Spleen (tissue), 11 donors: ENCODE measurements around the gene CELSR3. TPM values are rescaled to one million over a fixed set of nuclear protein-coding genes. Genes with fewer than 3 reads are reported as not detected.

Source experiments
- DNase-seq: peaks from one replicate; pipeline ENCODE4 v3.0.0-alpha.2; 2020
- H3K27ac ChIP-seq, 8 donors: fragments of 200-600 bp; sonication (generic) in 7 of 8; 1 replicate in 4 of 8; 2 replicates in 4 of 8; pipeline versions ENCODE4 v1.5.0 to v1.8.0; 2016 to 2021; ENCODE audit warnings: inconsistent platforms in 4 of 8, mild to moderate bottlenecking in 4 of 8, moderate library complexity in 1 of 8
- H3K27me3 ChIP-seq, 7 donors: fragments of 200-600 bp; sonication (generic) in 6 of 7; replicated peaks in 1 of 7; 1 replicate in 4 of 7; 2 replicates in 3 of 7; pipeline versions ENCODE4 v1.5.0 to v1.8.0; 2016 to 2021; ENCODE audit warnings: inconsistent platforms in 3 of 7, mild to moderate bottlenecking in 1 of 7
- H3K36me3 ChIP-seq, 6 donors: fragments of 200-600 bp; sonication (generic) in 5 of 6; 1 replicate in 4 of 6; 2 replicates in 2 of 6; pipeline versions ENCODE4 v1.5.0 to v1.8.0; 2016 to 2021; ENCODE audit warnings: inconsistent platforms in 2 of 6
- H3K4me1 ChIP-seq, 6 donors: fragments of 200-600 bp; sonication (generic) in 5 of 6; 1 replicate in 3 of 6; 2 replicates in 3 of 6; pipeline versions ENCODE4 v1.5.0 to v1.8.0; 2016 to 2021; ENCODE audit warnings: inconsistent platforms in 3 of 6
- H3K4me3 ChIP-seq, 8 donors: fragments of 200-600 bp; sonication (generic) in 7 of 8; 1 replicate in 4 of 8; 2 replicates in 4 of 8; pipeline versions ENCODE4 v1.5.0 to v1.8.0; 2016 to 2021; ENCODE audit warnings: inconsistent platforms in 4 of 8, mild to moderate bottlenecking in 4 of 8, moderate library complexity in 2 of 8
- H3K9me3 ChIP-seq, 8 donors: fragments of 200-600 bp; sonication (generic) in 7 of 8; 1 replicate in 4 of 8; 2 replicates in 4 of 8; pipeline versions ENCODE4 v1.5.0 to v1.8.0; 2016 to 2021; ENCODE audit warnings: inconsistent platforms in 4 of 8
- POLR2A ChIP-seq, 3 donors: fragments of 450-650 bp; IDR thresholded peaks; one replicate each; pipeline ENCODE4 v1.5.1; 2017; ENCODE audit warnings: antibody characterized with exemption in 3 of 3, mild to moderate bottlenecking in 1 of 3
- POLR2AphosphoS5 ChIP-seq, 3 donors: sonication (generic); formaldehyde crosslinking; IDR thresholded peaks; one replicate each; pipeline ENCODE4 v1.5.1; 2017; ENCODE audit warnings: antibody characterized with exemption in 3 of 3
- WGBS, 5 donors: extraction: QIAGEN DNeasy Blood & Tissue Kit in 3 of 5; methylation state at CpG; one replicate each; pipeline versions ENCODE4 v1.1.5 to v1.1.7; 2013 to 2018; 5-methylcytosine and 5-hydroxymethylcytosine counted together
- intact Hi-C: fragments of 100-400 bp; cut with DNase I; formaldehyde crosslinking; loops from one replicate; pipeline ENCODE4 v1.15.0; 2023; ENCODE audit warnings: low total_unique reads
- polyA plus RNA-seq, 3 donors: library from polyadenylated mRNA; stranded (reverse); fragments of 200-250 nt; gene quantifications; one replicate each; pipeline ENCODE4 v1.2.1, GENCODE V29; 2013
- total RNA-seq, 7 donors: library from RNA; depleted of rRNA in 3 of 7; stranded (reverse); fragments of >200 nt in 3 of 7; fragmentation: NEBNext Ultra II Directional in 4 of 7; extraction: Animal tissue kit (Norgen Biotek cat#: 25700) in 4 of 7; gene quantifications; one replicate each; pipeline versions ENCODE4 v1.1.0 to v1.2.1, GENCODE V29; 2016 to 2021
- TF ChIP-seq, protein P1 (sequence below), 11 experiments: fragments of 200-600 bp in 7 of 11; fragments of 450-650 bp in 4 of 11; sonication (generic) in 4 of 11; IDR thresholded peaks in 8 of 11; conservative IDR thresholded peaks in 3 of 11; 1 replicate in 7 of 11; 2 replicates in 4 of 11; pipeline versions ENCODE4 v1.4.0 to v1.8.0; 2016 to 2021; ENCODE audit warnings: antibody characterized with exemption in 11 of 11, inconsistent platforms in 4 of 11, mild to moderate bottlenecking in 1 of 11
- donor health status: healthy with polysubstance abuse.
- donor health status: DM: no; HTN: no; CAD: no; lungs with moderate emphysema.
- donor health status: DM: no; HTN: no; CAD: no.
- donor health status: Bipolar disorder and iron deficiency.
- donor health status: healthy.
- donor health status: DM: no; HTN: no; CAD: no.
- donor health status: DM: yes; HTN: yes; CAD: no.

CELSR3 gene
- total and polyA plus RNA-seq, 10 donors = 0.56 to 2.7 (median 1.9) TPM

DNA sequence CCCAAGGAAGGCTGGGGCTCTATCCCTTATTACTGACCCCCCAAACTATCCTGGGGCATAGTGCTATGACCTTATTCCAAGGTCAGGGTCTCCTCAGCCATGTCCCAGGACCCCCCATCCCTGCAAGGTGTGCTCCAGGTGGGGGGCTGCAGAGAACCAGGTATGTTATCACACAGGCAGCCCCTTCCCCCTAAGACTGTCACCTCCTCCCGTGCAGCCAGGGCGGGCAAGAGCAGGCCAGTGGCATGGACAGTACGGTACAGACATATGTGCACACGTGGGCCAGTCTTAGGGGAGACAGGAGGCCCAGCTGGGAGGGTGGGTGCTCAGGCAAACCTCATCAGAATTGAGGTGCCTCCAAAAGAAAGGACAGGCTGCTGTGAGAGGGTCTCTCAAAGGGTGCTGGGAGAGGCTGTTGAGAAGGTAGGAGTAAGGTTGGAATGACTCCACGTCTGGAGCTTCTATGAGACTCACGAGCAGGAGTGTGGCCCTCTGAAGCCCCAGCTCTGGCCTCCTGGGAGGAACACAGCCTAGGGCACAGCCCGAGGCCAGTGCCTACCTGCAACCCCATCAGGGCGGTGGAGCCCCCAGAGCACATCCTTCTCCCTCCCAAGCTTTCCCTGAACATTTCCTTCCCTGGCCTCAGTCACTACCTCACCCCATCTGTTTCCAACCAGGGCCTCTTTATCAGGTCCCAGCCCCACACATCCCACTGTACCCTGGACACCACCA lies 65.8 kb downstream of the CELSR3 start:
- intact Hi-C loops = no loop called here
- peaks cover 10 to 53% (median 48%) of the 10 kb centered on the region in 6 donors for H3K36me3 ChIP-seq
- DNase-seq = no peak
- 78 to 87% (median 82%) methylated on average over 8 of the region's 8 CpGs for WGBS, 5 donors
- peaks cover 0 to 46% (median 25%) of the 10 kb centered on the region in 6 donors for H3K4me1 ChIP-seq
- no peaks in the 10 kb centered on the region for H3K9me3 ChIP-seq
- no peak overlapping the region for H3K4me3 ChIP-seq
- peak overlapping the region in 6 of 8 donors; percentile 1 to 79 (median 74) for H3K27ac ChIP-seq
- H3K27me3 ChIP-seq = peaks cover 0 to 43% (median 16%) of the 10 kb centered on the region in 7 donors
- TF ChIP-seq, protein P1, sequence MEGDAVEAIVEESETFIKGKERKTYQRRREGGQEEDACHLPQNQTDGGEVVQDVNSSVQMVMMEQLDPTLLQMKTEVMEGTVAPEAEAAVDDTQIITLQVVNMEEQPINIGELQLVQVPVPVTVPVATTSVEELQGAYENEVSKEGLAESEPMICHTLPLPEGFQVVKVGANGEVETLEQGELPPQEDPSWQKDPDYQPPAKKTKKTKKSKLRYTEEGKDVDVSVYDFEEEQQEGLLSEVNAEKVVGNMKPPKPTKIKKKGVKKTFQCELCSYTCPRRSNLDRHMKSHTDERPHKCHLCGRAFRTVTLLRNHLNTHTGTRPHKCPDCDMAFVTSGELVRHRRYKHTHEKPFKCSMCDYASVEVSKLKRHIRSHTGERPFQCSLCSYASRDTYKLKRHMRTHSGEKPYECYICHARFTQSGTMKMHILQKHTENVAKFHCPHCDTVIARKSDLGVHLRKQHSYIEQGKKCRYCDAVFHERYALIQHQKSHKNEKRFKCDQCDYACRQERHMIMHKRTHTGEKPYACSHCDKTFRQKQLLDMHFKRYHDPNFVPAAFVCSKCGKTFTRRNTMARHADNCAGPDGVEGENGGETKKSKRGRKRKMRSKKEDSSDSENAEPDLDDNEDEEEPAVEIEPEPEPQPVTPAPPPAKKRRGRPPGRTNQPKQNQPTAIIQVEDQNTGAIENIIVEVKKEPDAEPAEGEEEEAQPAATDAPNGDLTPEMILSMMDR (IDR thresholded peaks at IDR 0.05 in 8 of 11, conservative IDR thresholded peaks at IDR 0.05 in 3 of 11) = no peak
- peak in 1 of 3 donors; percentile 24 for TF ChIP-seq POLR2AphosphoS5 (IDR thresholded peaks at IDR 0.05)

DNA sequence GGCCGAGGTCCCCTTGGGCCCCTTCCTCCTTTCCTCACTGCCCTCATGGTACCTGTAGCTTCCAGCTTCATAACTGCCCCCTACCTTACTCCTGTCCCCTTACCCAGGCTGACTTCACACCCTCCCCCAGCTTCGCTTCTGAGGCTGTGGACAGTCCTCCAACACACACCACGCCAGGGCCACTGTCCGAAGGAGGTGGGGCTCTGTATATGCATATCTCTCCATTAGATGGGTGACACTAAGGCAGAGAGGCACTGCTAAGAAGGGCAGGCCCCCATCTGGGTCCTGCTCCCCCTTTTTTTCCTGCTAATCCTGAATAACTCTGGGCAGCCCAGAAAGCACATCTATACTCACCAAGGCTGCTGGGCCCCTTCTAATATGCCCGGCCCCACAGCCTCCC lies 66.5 kb downstream of the CELSR3 start:
- no peak for DNase-seq
- H3K4me1 ChIP-seq = peaks cover 0 to 46% (median 25%) of the 10 kb centered on the region in 6 donors
- intact Hi-C loops = no loop called here
- no peaks in the 10 kb centered on the region for H3K9me3 ChIP-seq
- TF ChIP-seq, protein P1 (IDR thresholded peaks at IDR 0.05 in 8 of 11, conservative IDR thresholded peaks at IDR 0.05 in 3 of 11) = no peak
- TF ChIP-seq POLR2A (IDR thresholded peaks at IDR 0.05) (no peak), POLR2AphosphoS5 (IDR thresholded peaks at IDR 0.05) (peak in 1 of 3 donors; percentile 16)
- H3K4me3 ChIP-seq = no peak overlapping the region
- WGBS, 5 donors = 76 to 82% (median 78%) methylated on average over 5 of the region's 5 CpGs
- peak overlapping the region in 5 of 8 donors; percentile 14 to 79 (median 75) for H3K27ac ChIP-seq
- H3K27me3 ChIP-seq = peaks cover 0 to 50% (median 16%) of the 10 kb centered on the region in 7 donors
- peaks cover 5 to 46% (median 41%) of the 10 kb centered on the region in 6 donors for H3K36me3 ChIP-seq

DNA sequence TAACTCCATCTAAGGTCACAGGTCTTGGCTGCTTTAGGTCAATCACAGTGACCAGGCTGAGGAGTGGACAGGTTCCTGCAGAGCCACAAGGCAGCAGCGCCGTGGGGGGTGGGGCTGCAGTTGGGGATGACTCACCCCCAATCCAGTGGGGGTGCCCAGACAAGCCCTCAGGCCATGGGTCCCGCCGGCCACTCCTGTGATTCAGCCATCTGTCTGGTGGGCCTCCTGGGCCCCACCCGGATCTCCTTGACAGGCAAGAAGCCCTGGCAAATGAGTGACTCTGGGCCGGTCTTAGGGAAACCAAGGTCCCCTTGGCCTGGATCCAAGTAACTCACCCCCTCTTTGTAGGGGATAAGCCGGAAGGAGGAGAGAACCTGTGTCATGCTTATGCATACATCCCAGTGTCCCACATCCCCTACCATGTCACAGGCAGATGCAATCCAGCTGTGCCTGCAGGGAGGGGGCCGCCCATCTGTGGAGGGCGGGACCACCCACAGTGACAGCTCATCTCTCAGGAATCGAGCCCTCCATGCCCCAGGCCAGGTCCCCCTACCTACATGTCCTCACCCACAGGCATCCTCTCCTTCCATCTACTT lies 67.1 kb downstream of the CELSR3 start:
- no peak for DNase-seq
- intact Hi-C loops = no loop called here
- TF ChIP-seq POLR2AphosphoS5 (IDR thresholded peaks at IDR 0.05) = peak in 2 of 3 donors; percentile 14 to 32
- TF ChIP-seq, protein P1 (IDR thresholded peaks at IDR 0.05 in 8 of 11, conservative IDR thresholded peaks at IDR 0.05 in 3 of 11) = no peak
- no peaks in the 10 kb centered on the region for H3K9me3 ChIP-seq
- no peak overlapping the region for H3K4me3 ChIP-seq
- H3K36me3 ChIP-seq = peaks cover 3 to 41% (median 36%) of the 10 kb centered on the region in 6 donors
- 34 to 70% (median 47%) methylated on average over 5 to 10 of the region's 10 CpGs for WGBS, 5 donors
- H3K4me1 ChIP-seq = peaks cover 0 to 46% (median 25%) of the 10 kb centered on the region in 6 donors
- H3K27me3 ChIP-seq = peaks cover 0 to 50% (median 16%) of the 10 kb centered on the region in 7 donors
- H3K27ac ChIP-seq = peak overlapping the region in 5 of 8 donors; percentile 14 to 79 (median 75)

DNA sequence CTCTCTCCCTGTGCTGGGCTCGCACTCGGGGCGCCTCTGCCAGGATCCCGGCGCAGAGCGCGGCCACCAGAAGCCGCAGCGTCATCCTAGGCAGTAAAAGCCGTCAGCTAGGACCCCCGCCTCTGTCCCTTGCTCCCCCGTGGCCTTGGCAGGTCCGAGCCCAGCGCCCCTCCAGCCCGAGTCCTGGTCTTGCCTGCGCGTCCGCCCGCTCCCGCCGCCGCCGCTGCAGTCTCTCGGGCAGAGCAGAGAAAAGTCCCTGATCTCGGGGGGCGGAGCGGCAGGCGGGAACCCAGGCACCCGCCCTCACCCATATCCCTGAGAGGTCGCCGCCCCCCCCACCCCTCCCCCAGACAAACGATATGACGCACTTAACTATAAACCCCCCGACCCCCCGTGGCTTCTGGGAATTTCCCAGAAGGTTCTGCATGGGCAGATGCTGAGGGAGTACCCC lies 67.6 kb downstream of the CELSR3 start, which contains the start of gene COL7A1:
Gene COL7A1 (minus strand): TSS at position 255 of the 451 bp plus-strand sequence. CDS start 170 bp downstream, at position 85.
- intact Hi-C loops = no loop called here
- Histone ChIP-seq H3K27ac (peak within 1 kb of the TSS in 5 of 8 donors; percentile 48 to 79 (median 75)), H3K36me3 (peaks cover 0 to 36% (median 31%) of the 10 kb centered on the region in 6 donors), H3K4me3 (peak within 1 kb of the TSS in 6 of 8 donors; percentile 3 to 52 (median 16)), H3K9me3 (no peaks in the 10 kb centered on the region), H3K4me1 (peaks cover 0 to 46% (median 25%) of the 10 kb centered on the region in 6 donors), H3K27me3 (peaks cover 0 to 50% (median 16%) of the 10 kb centered on the region in 7 donors)
- TF ChIP-seq POLR2AphosphoS5 (IDR thresholded peaks at IDR 0.05) = peak in 2 of 3 donors; percentile 65 to 78
- no peak for TF ChIP-seq POLR2A (IDR thresholded peaks at IDR 0.05)
- 3 to 26% (median 15%) methylated on average over 20 to 35 of the region's 35 CpGs for WGBS, 5 donors
- no peak for DNase-seq
